SK-N-MC (cell line): ENCODE results near the gene GPR82.
"Not testable (repeated sequence)": the region's sequence is repeated elsewhere in the genome, so short reads cannot be mapped to it uniquely, and the experiment has no call there.

ENCODE experiments used
- EZH2 ChIP-seq: fragments of 200-600 bp; sonication (generic); IDR thresholded peaks from one replicate; pipeline ENCODE4 v1.6.1; 2017; ENCODE audit warnings: antibody characterized with exemption
- POLR2AphosphoS5 ChIP-seq: IDR thresholded peaks from 2 replicates; pipeline ENCODE4 v1.6.1; 2012; ENCODE audit warnings: mild to moderate bottlenecking, low read depth, low read length, borderline replicate concordance

- not testable (repeated sequence) for TF ChIP-seq POLR2AphosphoS5, EZH2
Measured at GRCh38 chrX:41676361-41676760, 47.6 kb upstream of the GPR82 start.
